ENCODE results near the gene NTRK2.
A peak's percentile ranks its signal among the peaks of the same experiment; 100 is the strongest.

NTRK2 gene

GRCh38 chr9:84781458-84781857 lies 111.9 kb downstream of the NTRK2 start:
- DNase-seq (ENCODE audit: low spot score): peak; percentile 9

GRCh38 chr9:84781931-84782866 lies 112.7 kb downstream of the NTRK2 start:
- no peak for DNase-seq (ENCODE audit: low spot score)

GRCh38 chr9:84785792-84786547 lies 116.4 kb downstream of the NTRK2 start:
- DNase-seq (ENCODE audit: low spot score): no peak

GRCh38 chr9:84788803-84789462 lies 119.4 kb downstream of the NTRK2 start:
- no peak for DNase-seq (ENCODE audit: low spot score)

- no peak for DNase-seq (ENCODE audit: low spot score)
Observed at GRCh38 chr9:84789463-84789830, 119.9 kb downstream of the NTRK2 start.

GRCh38 chr9:84791643-84792042 lies 122.1 kb downstream of the NTRK2 start:
- no peak for DNase-seq (ENCODE audit: low spot score)

- DNase-seq (ENCODE audit: low spot score): no peak
Observed at GRCh38 chr9:84793251-84793650, 123.7 kb downstream of the NTRK2 start.

- DNase-seq (ENCODE audit: low spot score): no peak
Observed at GRCh38 chr9:84794981-84795637, 125.6 kb downstream of the NTRK2 start.

GRCh38 chr9:84796404-84796803 lies 126.9 kb downstream of the NTRK2 start:
- DNase-seq (ENCODE audit: low spot score): no peak

- no peak for DNase-seq (ENCODE audit: low spot score)
Observed at GRCh38 chr9:84799251-84799650, 129.7 kb downstream of the NTRK2 start.

GRCh38 chr9:84804951-84805694 lies 135.6 kb downstream of the NTRK2 start:
- DNase-seq (ENCODE audit: low spot score): no peak

- DNase-seq (ENCODE audit: low spot score): no peak
Observed at GRCh38 chr9:84807431-84807830, 137.9 kb downstream of the NTRK2 start.

GRCh38 chr9:84807870-84808390 lies 138.4 kb downstream of the NTRK2 start:
- no peak for DNase-seq (ENCODE audit: low spot score)

- DNase-seq (ENCODE audit: low spot score): no peak
Observed at GRCh38 chr9:84808416-84808815, 138.9 kb downstream of the NTRK2 start.

- DNase-seq (ENCODE audit: low spot score): no peak
Observed at GRCh38 chr9:84811072-84811750, 141.7 kb downstream of the NTRK2 start.

- no peak for DNase-seq (ENCODE audit: low spot score)
Observed at GRCh38 chr9:84811751-84812074, 142.2 kb downstream of the NTRK2 start.

- no peak for DNase-seq (ENCODE audit: low spot score)
Observed at GRCh38 chr9:84812355-84812754, 142.8 kb downstream of the NTRK2 start.

GRCh38 chr9:84812847-84813246 lies 143.3 kb downstream of the NTRK2 start:
- DNase-seq (ENCODE audit: low spot score): no peak

GRCh38 chr9:84815554-84815953 lies 146.0 kb downstream of the NTRK2 start:
- DNase-seq (ENCODE audit: low spot score): no peak

GRCh38 chr9:84817038-84817437 lies 147.5 kb downstream of the NTRK2 start:
- DNase-seq (ENCODE audit: low spot score): no peak

- DNase-seq (ENCODE audit: low spot score): no peak
Observed at GRCh38 chr9:84818791-84819190, 149.3 kb downstream of the NTRK2 start.
